ENCODE measurements around the gene RUBCN. TPM values are rescaled to one million over a fixed set of nuclear protein-coding genes. Genes with fewer than 3 reads are reported as not detected.

The RUBCN gene
- total and polyA plus RNA-seq, 9 of the 15 experiments (the other 6 are each of a cell fraction or from before 2014, with no cell fraction given) = 8.4 to 24.0 (median 11.9) TPM

DNA sequence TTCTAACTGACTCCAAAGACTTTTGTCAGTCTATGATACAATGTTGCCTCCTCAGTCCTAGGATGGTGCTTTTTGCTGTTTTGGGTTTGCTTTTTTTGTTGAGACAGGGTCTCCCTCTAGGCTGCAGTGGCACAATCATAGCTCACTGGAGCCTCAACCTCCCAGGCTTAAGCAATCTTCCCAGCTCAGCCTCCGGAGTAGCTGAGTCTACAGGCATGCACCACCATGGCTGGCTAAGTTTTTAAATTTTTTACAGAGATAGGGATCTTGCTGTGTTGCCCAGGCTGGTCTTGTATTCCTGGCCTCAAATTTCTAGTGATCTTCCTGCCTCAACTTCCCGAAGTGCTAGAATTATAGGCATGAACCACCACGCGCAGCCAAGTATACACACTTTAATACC lies 22.5 kb downstream of the RUBCN start:
- 84% methylated on average over 4 of the region's 4 CpGs for WGBS (ENCODE audit: insufficient coverage, low coverage, missing lambda C conversion rate)
- in situ Hi-C loops (cut with MboI) (no loop called here), intact Hi-C loops (cut with micrococcal nuclease) (no loop called here)
- no peak overlapping the region for H3K4me2 ChIP-seq (ENCODE audit: insufficient read depth, low read length)
- TF ChIP-seq ZNF121 (CRISPR knock-in tag; conservative IDR thresholded peaks at IDR 0.05) (0 out of 2 replicates have a peak, but pooled peaks have one; percentile 24), RBM25 (IDR thresholded peaks at IDR 0.05; ENCODE audit: low read depth, low read length, severe bottlenecking) (peak; percentile 42), ARID2 (IDR thresholded peaks at IDR 0.05) (no peak)
- peaks cover 26% of the 10 kb centered on the region; the same call in 2 of the 3 replicates for H3K36me3 ChIP-seq (ENCODE audit: control insufficient read depth, insufficient read depth, low read length)
- CTCF ChIA-PET (ENCODE audit: low intra/inter-chr PET ratio) = no interaction called here
- H3K9ac ChIP-seq (ENCODE audit: insufficient read depth in 1 of 2, low read depth in 2 of 2, low read length in 2 of 2) = no peak overlapping the region
- no peaks in the 10 kb centered on the region for H3K27me3 ChIP-seq (ENCODE audit: control insufficient read depth in 2 of 2, insufficient read depth in 2 of 2, low read length in 2 of 2)
- H4K20me1 ChIP-seq (replicated peaks; ENCODE audit: control insufficient read depth, insufficient read depth, low read length) = no peaks in the 10 kb centered on the region
- BruUV-seq (replicated peaks) = no TSS peak
- DNase-seq (ENCODE audit: extremely low read depth in 1 of 4, low spot score in 3 of 4) = no peak
- no peaks in the 10 kb centered on the region for H3K79me2 ChIP-seq (ENCODE audit: control insufficient read depth, insufficient read depth, low read length)
- no peaks in the 10 kb centered on the region for H3K9me1 ChIP-seq (ENCODE audit: control insufficient read depth, insufficient read depth, low read length)
- H3K9me3 ChIP-seq (replicated peaks; ENCODE audit: control insufficient read depth, insufficient read depth, low read depth, low read length) = no peaks in the 10 kb centered on the region
- ATAC-seq = no peak
- POLR2A ChIA-PET = interaction anchor here (0.6 to 1.7 kb wide), 4 partner anchors 18 to 255 kb away, joined by 3 to 4 read pairs (median 4); no protein-coding TSS in a partner anchor
- FAIRE-seq = no peak
- peaks cover 3 to 4% of the 10 kb centered on the region in 2 experiments; a peak in 2 of 5 replicates for H3K4me1 ChIP-seq (replicated peaks in 1 of 2; ENCODE audit: control insufficient read depth in 2 of 2, insufficient read depth in 2 of 2, low read length in 2 of 2)
- no peak overlapping the region for H2AFZ ChIP-seq (ENCODE audit: low read depth, low read length)
- no peak overlapping the region for H3K27ac ChIP-seq (ENCODE audit: extremely low read depth, low read depth, low read length)
- no peak overlapping the region for H3K4me3 ChIP-seq

GRCh38 chr3:197713477-197713822 lies 23.3 kb downstream of the RUBCN start:
- H4K20me1 ChIP-seq (replicated peaks; ENCODE audit: control insufficient read depth, insufficient read depth, low read length) = no peaks in the 10 kb centered on the region
- intact Hi-C loops (cut with micrococcal nuclease) = no loop called here
- TF ChIP-seq ZNF77 (CRISPR knock-in tag; IDR thresholded peaks at IDR 0.05) = no peak
- TF ChIP-seq JUND (IDR thresholded peaks at IDR 0.05; ENCODE audit: borderline replicate concordance, low read depth, low read length) = no peak
- TF ChIP-seq JUND (tag; IDR thresholded peaks at IDR 0.05; ENCODE audit: borderline replicate concordance, low read depth, low read length) = no peak
- no peak for TF ChIP-seq SP2 (IDR thresholded peaks at IDR 0.05; ENCODE audit: extremely low read depth, low read depth, low read length, poor library complexity, severe bottlenecking)
- no peak for TF ChIP-seq MITF (IDR thresholded peaks at IDR 0.05)
- TF ChIP-seq RCOR1 (IDR thresholded peaks at IDR 0.05; ENCODE audit: borderline replicate concordance in 1 of 2, low read depth in 2 of 2, low read length in 2 of 2) = no peak
- TF ChIP-seq ZNF23 (CRISPR knock-in tag; IDR thresholded peaks at IDR 0.05) = no peak
- TF ChIP-seq, protein P1, sequence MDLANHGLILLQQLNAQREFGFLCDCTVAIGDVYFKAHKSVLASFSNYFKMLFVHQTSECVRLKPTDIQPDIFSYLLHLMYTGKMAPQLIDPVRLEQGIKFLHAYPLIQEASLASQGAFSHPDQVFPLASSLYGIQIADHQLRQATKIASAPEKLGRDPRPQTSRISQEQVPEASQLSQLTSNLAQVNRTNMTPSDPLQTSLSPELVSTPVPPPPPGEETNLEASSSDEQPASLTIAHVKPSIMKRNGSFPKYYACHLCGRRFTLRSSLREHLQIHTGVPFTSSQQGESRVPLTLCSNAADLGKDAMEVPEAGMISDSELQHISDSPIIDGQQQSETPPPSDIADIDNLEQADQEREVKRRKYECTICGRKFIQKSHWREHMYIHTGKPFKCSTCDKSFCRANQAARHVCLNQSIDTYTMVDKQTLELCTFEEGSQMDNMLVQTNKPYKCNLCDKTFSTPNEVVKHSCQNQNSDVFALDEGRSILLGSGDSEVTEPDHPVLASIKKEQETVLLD (IDR thresholded peaks at IDR 0.05) = no peak
- no peak for TF ChIP-seq ZNF263 (CRISPR knock-in tag; IDR thresholded peaks at IDR 0.05; ENCODE audit: borderline replicate concordance)
- TF ChIP-seq ZBTB8A (IDR thresholded peaks at IDR 0.05; ENCODE audit: partially characterized antibody) = no peak
- H3K4me2 ChIP-seq (ENCODE audit: insufficient read depth, low read length) = no peak overlapping the region
- no TSS peak for BruUV-seq (replicated peaks)
- H3K9me1 ChIP-seq (ENCODE audit: control insufficient read depth, insufficient read depth, low read length) = no peaks in the 10 kb centered on the region
- no peak for DNase-seq (ENCODE audit: extremely low read depth in 1 of 4, low spot score in 3 of 4)
- H2AFZ ChIP-seq (ENCODE audit: low read depth, low read length) = no peak overlapping the region
- no peak for ATAC-seq
- no peaks in the 10 kb centered on the region for H3K79me2 ChIP-seq (ENCODE audit: control insufficient read depth, insufficient read depth, low read length)
- no peak overlapping the region for H3K9ac ChIP-seq (ENCODE audit: insufficient read depth in 1 of 2, low read depth in 2 of 2, low read length in 2 of 2)
- H3K9me3 ChIP-seq (replicated peaks; ENCODE audit: control insufficient read depth, insufficient read depth, low read depth, low read length) = no peaks in the 10 kb centered on the region
- in situ Hi-C loops (cut with MboI) = no loop called here
- peaks cover 3 to 4% of the 10 kb centered on the region in 2 experiments; a peak in 2 of 5 replicates for H3K4me1 ChIP-seq (replicated peaks in 1 of 2; ENCODE audit: control insufficient read depth in 2 of 2, insufficient read depth in 2 of 2, low read length in 2 of 2)
- H3K27me3 ChIP-seq (ENCODE audit: control insufficient read depth in 2 of 2, insufficient read depth in 2 of 2, low read length in 2 of 2) = no peaks in the 10 kb centered on the region
- peaks cover 26% of the 10 kb centered on the region; the same call in 2 of the 3 replicates for H3K36me3 ChIP-seq (ENCODE audit: control insufficient read depth, insufficient read depth, low read length)
- no peak overlapping the region for H3K4me3 ChIP-seq
- FAIRE-seq = no peak
- ChIA-PET POLR2A (interaction anchor here (1.4 to 1.7 kb wide), 2 partner anchors 18 to 21 kb away, joined by 3 to 4 read pairs; no protein-coding TSS in a partner anchor), CTCF (ENCODE audit: low intra/inter-chr PET ratio) (no interaction called here)
- WGBS (ENCODE audit: insufficient coverage, low coverage, missing lambda C conversion rate) = 86% methylated on average over 4 of the region's 4 CpGs
- H3K27ac ChIP-seq (ENCODE audit: extremely low read depth, low read depth, low read length) = no peak overlapping the region
